ENCODE measurements around the gene CROCC2.

The CROCC2 gene

DNA sequence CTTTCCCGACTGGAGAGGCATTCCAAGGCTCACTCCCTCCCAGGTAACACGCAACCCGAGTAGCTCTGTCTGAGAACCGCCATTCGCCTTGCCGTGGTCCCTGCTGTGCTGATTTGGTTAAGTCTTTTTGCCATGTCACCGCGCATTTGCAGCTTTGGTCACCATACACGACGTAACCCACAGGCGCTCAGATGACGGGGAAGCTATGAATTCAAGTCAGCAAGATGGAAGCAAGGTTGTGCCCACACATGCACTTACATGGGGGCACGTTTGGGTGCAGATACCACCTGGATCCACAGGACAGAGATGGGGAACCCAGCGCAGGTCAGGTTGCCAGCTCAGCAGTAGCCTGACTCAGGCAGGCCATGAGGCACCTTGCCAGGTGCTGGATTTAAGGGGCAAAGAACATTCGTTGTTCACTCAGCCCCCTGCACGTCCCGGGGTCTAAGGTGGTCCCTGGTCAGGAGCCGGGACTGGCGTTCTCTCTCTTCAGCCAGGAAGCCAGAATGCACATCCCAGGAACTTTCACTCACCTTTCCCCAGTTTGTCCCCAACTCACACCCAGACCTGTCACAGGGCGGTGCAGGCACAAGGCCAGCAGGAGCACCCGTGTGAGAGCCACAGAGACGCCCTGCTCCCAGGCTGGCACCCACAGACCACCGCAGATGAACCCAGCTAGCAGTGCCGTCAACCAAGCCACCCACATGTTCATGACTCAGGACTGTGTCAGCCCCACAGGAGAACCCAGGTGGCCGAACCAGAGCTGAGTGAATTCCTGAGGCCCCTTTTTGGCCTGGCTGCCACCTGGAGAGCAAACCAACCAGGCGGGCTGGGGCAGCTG lies 112.1 kb downstream of the CROCC2 start:
- Mint-ChIP-seq H3K4me3 (no peak overlapping the region), H3K4me1 (ENCODE audit: low read depth) (no peaks in the 10 kb centered on the region), H3K9me3 (peaks cover 7% of the 10 kb centered on the region), H3K27ac (no peak overlapping the region), H3K36me3 (ENCODE audit: low read depth) (no peaks in the 10 kb centered on the region), H3K27me3 (ENCODE audit: low read depth) (peaks cover 4% of the 10 kb centered on the region)

DNA sequence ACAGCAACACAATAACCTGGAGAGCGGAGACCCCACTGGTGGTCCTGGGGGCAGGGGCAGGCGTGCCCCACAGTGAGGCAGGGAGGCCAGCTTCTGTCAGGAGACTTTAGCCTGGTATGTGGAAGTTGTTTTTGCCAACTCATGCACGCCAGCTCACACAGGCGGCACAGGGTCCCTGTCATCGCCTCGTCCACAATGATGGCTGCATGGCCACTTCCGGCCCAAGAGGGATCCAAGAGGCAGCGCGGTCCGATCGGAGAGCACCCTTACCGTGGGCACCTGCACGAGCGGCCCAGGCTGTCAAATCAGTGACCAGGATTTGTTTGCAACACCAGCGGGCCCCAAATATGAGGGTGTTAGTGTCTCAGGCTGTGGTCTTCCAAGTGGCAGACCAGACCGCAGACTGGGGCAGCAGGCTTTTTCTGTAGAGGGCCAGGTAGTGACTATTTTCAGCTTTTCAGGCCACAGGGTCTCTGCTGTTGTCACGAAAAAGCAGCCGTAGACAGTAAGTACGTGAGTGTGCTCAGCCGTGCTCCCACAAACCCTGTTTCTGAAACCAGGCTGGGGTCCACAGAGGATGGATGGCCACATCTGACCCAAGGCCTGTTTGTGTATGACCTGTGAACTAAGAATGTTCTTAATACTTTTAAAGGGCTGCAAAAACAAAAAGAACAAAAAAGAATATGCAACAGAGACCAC lies 113.5 kb downstream of the CROCC2 start:
- no peak overlapping the region for H3K27ac Mint-ChIP-seq
- peaks cover 7% of the 10 kb centered on the region for H3K9me3 Mint-ChIP-seq
- no peaks in the 10 kb centered on the region for H3K36me3 Mint-ChIP-seq (ENCODE audit: low read depth)
- peaks cover 4% of the 10 kb centered on the region for H3K27me3 Mint-ChIP-seq (ENCODE audit: low read depth)
- no peak overlapping the region for H3K4me3 Mint-ChIP-seq
- H3K4me1 Mint-ChIP-seq (ENCODE audit: low read depth) = no peaks in the 10 kb centered on the region

DNA sequence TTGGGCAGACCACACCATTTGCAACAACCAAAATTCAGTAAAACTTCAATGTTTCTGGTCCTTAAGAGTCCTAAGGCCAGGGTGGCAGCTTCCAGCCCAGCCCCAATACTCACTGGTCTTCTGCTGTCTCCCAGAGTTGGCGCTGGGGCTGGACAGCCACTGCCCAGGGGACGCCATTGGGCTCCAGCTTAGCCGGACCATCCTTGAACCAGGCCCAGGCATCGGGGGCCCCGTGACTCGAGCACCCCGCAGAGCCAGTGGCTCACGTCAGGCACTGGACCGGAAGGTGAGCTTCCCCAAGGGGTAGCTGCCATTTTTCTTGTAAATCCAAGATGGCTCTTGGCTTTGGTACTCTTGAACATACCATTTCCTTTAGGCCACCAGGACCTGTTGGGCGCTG lies 114.1 kb downstream of the CROCC2 start:
- H3K9me3 Mint-ChIP-seq = peaks cover 7% of the 10 kb centered on the region
- H3K36me3 Mint-ChIP-seq (ENCODE audit: low read depth) = no peaks in the 10 kb centered on the region
- H3K4me3 Mint-ChIP-seq = no peak overlapping the region
- H3K4me1 Mint-ChIP-seq (ENCODE audit: low read depth) = no peaks in the 10 kb centered on the region
- no peak overlapping the region for H3K27ac Mint-ChIP-seq
- H3K27me3 Mint-ChIP-seq (ENCODE audit: low read depth) = peaks cover 4% of the 10 kb centered on the region

DNA sequence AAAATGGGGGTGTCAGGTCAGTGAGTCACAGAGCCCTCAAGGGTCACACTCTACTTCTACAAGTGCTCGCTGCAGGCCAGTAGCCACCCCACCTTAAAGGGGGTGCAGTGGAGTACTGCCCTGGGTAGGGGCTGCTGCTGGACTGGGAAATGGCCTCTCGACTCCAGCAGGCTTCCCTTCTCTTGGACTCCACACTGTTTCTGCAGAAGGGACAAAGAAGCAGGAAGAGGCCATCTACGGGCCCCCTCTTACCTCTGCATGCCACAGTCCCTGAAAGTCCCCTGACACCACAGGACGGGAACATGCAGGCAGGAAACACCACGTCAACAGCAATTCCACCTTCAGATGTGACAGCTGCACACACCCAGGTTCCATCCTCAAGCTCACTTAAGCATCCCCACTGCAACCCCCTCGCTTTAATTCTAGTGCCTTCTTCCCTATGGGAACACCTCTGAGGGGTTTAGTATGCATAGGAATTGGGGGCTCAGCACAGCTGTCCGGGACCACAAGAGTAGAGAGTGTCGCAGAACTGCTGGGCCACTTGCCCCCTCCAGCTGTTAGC lies 114.6 kb downstream of the CROCC2 start:
- Mint-ChIP-seq H3K4me1 (ENCODE audit: low read depth) (no peaks in the 10 kb centered on the region), H3K9me3 (peaks cover 11% of the 10 kb centered on the region), H3K4me3 (no peak overlapping the region), H3K36me3 (ENCODE audit: low read depth) (peaks cover 3% of the 10 kb centered on the region), H3K27me3 (ENCODE audit: low read depth) (peaks cover 8% of the 10 kb centered on the region), H3K27ac (no peak overlapping the region)

DNA sequence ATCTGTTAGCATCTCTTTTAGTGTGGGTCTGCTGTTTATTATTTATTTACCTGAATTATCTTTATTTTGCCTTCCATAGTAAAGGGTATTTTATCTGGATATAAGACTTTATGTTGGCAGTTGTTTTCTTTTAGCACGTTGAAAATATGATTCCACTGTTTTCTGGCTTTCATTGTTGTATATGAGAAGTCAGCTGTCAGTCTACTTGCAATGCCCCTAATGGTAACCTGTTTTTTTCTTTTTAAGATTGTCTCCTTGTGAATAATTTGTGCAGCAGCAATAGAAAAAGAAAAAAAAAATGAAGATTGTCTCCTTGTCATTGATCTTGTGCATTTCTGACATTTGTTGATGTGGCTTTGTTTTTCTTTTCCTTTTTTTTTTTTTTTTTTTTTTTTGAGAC lies 119.5 kb downstream of the CROCC2 start:
- peaks cover 8% of the 10 kb centered on the region for H3K27me3 Mint-ChIP-seq (ENCODE audit: low read depth)
- H3K4me1 Mint-ChIP-seq (ENCODE audit: low read depth) = no peaks in the 10 kb centered on the region
- no peak overlapping the region for H3K4me3 Mint-ChIP-seq
- H3K9me3 Mint-ChIP-seq = peaks cover 29% of the 10 kb centered on the region
- no peak overlapping the region for H3K27ac Mint-ChIP-seq
- H3K36me3 Mint-ChIP-seq (ENCODE audit: low read depth) = peaks cover 8% of the 10 kb centered on the region

DNA sequence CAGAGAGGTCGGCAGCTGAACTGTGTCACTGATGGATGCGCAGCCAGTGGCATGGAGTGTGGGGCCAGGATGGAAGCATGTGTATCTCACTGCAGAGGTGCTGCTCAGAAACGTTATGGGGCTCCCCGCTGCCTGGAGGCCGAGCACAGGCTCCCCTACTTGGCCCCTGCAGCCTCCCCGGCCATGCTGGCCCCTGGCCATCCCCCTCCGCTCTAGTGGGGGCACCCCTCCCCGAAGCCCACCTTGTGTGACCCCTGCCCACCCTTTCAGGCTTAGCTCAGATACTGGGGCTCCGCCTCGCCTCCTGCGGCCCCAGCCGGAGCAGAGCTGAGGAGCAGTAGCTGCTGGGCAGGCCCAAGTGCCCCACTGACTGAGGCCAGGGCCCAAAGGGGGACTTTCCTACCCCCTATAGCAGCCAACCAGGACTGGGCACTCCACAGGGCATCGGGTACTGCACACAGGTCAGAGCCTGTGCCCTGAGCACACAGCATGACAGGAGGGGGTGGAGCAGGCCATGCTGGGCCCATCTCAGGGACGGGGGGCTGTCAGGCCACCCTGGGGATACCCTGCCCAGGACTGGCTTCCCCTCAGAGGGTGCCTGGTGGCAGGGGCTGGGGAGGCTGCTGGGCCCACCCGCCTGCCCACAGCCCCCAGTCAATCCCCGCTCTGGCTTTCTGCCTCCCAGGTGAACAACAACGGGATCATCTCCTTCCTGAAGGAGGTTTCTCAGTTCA lies 123.6 kb downstream of the CROCC2 start:
- Mint-ChIP-seq H3K36me3 (ENCODE audit: low read depth) (peaks cover 8% of the 10 kb centered on the region), H3K4me3 (no peak overlapping the region), H3K27me3 (ENCODE audit: low read depth) (peaks cover 3% of the 10 kb centered on the region), H3K27ac (no peak overlapping the region), H3K4me1 (ENCODE audit: low read depth) (peaks cover 2% of the 10 kb centered on the region), H3K9me3 (peaks cover 22% of the 10 kb centered on the region)

DNA sequence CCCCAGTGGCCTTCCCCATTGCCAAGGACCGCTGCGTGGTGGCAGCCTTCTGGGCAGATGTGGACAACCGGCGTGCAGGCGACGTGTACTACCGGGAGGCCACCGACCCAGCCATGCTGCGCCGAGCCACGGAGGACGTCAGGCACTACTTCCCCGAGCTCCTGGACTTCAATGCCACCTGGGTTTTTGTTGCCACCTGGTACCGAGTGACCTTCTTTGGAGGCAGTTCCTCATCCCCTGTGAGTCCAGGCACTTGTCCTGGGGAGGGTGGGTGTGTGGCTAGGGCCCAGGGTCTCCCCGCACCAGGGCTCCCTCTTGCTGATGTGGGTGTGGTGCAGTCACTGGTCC lies 124.2 kb downstream of the CROCC2 start:
- Mint-ChIP-seq H3K27ac (no peak overlapping the region), H3K4me1 (ENCODE audit: low read depth) (peaks cover 2% of the 10 kb centered on the region), H3K27me3 (ENCODE audit: low read depth) (peaks cover 3% of the 10 kb centered on the region), H3K9me3 (peaks cover 21% of the 10 kb centered on the region), H3K4me3 (no peak overlapping the region), H3K36me3 (ENCODE audit: low read depth) (peaks cover 8% of the 10 kb centered on the region)

DNA sequence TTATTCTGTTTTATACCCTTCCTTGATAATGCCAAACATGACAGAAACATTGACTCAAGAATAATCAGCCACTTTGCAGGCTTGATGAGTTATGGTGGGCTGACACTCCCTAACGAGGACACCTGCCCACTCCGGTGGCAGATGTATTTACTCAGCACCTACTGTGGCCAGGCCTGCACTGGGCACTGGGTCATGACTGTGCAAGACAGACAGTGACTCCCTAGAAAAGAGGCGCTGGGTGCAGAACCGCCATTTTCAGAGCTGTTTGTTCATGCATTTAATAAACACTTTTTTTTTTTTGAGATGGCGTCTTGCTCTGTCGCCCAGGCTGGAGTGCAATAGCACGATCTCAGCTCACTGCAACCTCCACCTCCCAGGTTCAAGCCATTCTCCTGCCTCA lies 124.7 kb downstream of the CROCC2 start:
- no peaks in the 10 kb centered on the region for H3K27me3 Mint-ChIP-seq (ENCODE audit: low read depth)
- H3K4me1 Mint-ChIP-seq (ENCODE audit: low read depth) = peaks cover 2% of the 10 kb centered on the region
- peaks cover 16% of the 10 kb centered on the region for H3K9me3 Mint-ChIP-seq
- no peak overlapping the region for H3K4me3 Mint-ChIP-seq
- H3K36me3 Mint-ChIP-seq (ENCODE audit: low read depth) = peaks cover 5% of the 10 kb centered on the region
- H3K27ac Mint-ChIP-seq = no peak overlapping the region

DNA sequence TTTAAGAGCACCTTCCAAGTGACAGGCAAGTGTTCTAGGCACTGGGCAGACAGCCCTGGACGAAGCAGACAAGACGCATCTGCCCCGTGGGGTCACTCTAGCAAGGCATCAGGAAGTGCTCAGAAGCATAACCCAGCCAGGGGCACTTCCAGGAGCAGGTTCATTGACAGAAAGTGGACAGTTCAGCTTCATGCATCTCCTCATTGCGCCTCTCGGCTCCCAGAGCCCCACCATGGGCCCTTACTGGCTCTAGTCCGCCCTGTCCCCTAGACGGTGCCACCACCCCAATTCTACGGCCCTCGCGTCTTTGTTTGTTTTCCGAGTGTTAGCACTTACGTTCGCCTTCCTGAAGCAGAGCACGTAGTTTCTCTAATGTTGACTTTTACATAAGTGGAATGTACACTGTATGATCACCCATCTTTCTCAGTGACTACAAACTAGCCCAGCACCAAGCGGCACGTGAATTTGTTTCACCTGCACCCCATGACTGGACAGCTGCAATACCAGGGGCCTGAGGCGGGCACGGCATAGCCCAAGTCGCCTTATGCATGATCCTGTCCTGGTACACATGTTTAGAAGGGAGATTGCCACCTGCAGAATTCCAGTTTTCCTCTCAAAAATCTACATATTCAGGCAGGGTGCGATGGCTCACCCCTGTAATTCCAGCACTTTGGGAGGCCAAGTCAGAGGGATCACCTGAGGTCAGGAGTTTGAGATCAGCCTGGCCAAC lies 125.5 kb downstream of the CROCC2 start:
- H3K9me3 Mint-ChIP-seq = peaks cover 12% of the 10 kb centered on the region
- no peak overlapping the region for H3K27ac Mint-ChIP-seq
- peaks cover 2% of the 10 kb centered on the region for H3K36me3 Mint-ChIP-seq (ENCODE audit: low read depth)
- no peaks in the 10 kb centered on the region for H3K27me3 Mint-ChIP-seq (ENCODE audit: low read depth)
- H3K4me3 Mint-ChIP-seq = no peak overlapping the region
- peaks cover 2% of the 10 kb centered on the region for H3K4me1 Mint-ChIP-seq (ENCODE audit: low read depth)

DNA sequence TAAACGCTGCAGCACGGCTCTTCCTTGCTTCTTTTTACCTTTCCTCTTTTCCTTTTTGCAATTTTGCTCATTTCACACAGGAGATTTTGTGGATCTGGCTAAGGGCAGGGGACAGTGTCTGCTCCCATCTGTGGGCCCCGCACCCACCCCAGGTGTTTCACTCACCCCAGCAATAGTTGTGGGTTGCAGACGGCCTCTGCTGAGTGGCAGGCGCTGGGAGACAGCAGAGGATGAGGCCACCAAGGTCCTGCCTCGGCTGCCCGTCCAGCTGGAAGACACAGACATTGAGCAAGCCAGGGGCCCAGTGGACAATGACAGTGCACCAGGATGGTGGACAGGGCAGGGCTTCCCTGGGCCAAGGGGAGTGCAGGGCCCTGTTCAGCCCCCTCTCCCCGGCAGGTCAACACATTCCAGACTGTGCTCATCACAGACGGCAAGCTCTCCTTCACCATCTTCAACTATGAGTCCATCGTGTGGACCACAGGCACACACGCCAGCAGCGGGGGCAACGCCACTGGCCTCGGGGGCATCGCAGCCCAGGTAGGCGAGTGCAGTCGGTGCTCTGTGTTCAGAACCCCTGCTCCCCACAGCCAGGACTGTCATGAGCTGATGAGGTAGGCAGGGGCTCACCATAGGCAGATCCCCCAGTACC lies 127.3 kb downstream of the CROCC2 start:
- H3K4me1 Mint-ChIP-seq (ENCODE audit: low read depth) = peaks cover 10% of the 10 kb centered on the region
- peaks cover 3% of the 10 kb centered on the region for H3K27me3 Mint-ChIP-seq (ENCODE audit: low read depth)
- no peak overlapping the region for H3K27ac Mint-ChIP-seq
- peaks cover 2% of the 10 kb centered on the region for H3K36me3 Mint-ChIP-seq (ENCODE audit: low read depth)
- peaks cover 3% of the 10 kb centered on the region for H3K9me3 Mint-ChIP-seq
- no peak overlapping the region for H3K4me3 Mint-ChIP-seq

DNA sequence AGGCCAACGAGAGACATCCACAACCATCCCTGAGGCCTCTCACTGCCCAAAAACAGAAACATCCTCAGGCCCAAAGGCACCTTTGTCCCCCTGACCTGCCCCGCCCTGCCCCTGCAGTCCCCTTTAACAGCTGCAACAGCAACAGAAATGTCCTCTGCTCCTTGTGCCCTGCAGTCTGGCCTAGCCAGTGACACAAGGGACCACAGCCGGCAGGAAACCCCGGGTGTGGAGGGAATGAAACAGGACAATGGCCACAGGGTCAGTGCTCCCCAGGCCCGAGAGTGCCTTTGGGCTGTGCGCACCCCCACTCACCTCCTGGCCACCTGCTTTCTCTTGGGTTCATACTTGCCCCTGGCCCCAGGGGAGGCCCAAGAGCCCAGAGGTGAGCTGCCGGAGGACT lies 127.9 kb downstream of the CROCC2 start:
- H3K4me1 Mint-ChIP-seq (ENCODE audit: low read depth) = peaks cover 10% of the 10 kb centered on the region
- no peaks in the 10 kb centered on the region for H3K9me3 Mint-ChIP-seq
- no peak overlapping the region for H3K27ac Mint-ChIP-seq
- H3K27me3 Mint-ChIP-seq (ENCODE audit: low read depth) = peaks cover 3% of the 10 kb centered on the region
- no peak overlapping the region for H3K4me3 Mint-ChIP-seq
- H3K36me3 Mint-ChIP-seq (ENCODE audit: low read depth) = peaks cover 2% of the 10 kb centered on the region

DNA sequence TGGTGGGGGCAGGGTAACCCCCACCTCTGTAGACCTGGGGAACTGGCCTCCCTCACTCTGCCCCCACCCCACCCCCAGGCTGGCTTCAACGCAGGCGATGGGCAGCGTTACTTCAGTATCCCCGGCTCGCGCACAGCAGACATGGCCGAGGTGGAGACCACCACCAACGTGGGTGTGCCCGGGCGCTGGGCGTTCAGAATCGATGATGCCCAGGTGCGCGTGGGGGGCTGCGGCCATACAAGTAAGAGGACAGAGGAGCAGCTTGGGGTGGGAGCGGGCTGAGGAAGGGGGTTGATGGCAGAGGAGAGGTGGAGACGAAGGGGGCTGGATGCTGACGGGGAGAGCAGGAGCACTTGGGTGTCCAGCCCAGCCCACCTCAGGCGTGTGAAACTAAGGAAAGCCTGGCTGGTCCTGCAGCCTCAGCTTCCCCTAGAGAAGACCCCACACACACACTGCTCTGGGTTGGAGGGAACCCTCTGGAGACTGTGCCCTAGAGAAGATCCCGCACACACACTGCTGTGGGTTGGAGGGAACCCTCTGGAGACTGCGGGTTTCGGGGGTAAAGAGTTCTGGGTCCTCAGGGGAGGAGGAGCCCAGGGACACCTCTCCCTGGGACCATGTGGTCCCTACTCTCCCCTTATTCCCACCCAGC lies 128.5 kb downstream of the CROCC2 start:
- Mint-ChIP-seq H3K27ac (no peak overlapping the region), H3K36me3 (ENCODE audit: low read depth) (peaks cover 2% of the 10 kb centered on the region), H3K9me3 (no peaks in the 10 kb centered on the region), H3K27me3 (ENCODE audit: low read depth) (peaks cover 3% of the 10 kb centered on the region), H3K4me1 (ENCODE audit: low read depth) (peaks cover 10% of the 10 kb centered on the region), H3K4me3 (no peak overlapping the region)

DNA sequence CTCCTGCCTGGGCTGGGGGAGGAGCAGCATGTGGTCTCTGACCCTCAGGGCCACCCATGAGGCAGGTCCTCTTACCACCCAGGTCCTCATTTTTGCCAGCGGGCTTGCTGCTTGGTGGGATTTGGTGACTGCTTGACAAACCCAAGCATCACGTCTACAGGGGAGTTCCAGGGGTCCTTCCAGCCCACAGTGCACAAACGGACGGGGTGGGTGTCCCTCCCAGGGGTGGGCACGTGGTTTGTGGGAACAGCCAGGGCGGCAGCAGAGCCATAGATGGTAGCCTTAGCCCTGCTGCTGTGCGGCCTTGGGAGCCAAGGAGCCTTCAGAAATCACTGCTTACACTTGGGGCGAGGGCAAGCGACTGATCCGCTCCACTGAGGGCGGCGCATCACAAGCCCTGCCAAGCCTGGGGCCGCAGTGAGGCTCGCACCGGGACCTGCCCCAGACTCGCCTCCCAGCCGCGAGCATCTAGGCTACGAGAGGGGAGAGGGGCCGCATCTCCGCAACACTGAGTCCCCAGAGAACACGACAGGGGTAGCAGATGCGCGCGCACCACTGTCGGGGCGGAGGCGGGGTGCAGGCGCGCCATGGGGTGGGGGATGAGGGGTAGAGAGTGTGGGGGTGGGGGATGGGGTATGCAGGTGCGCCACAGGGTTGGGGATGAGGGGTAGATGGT lies 129.1 kb downstream of the CROCC2 start:
- Mint-ChIP-seq H3K4me1 (ENCODE audit: low read depth) (peaks cover 11% of the 10 kb centered on the region), H3K9me3 (no peaks in the 10 kb centered on the region), H3K4me3 (no peak overlapping the region), H3K27ac (no peak overlapping the region), H3K36me3 (ENCODE audit: low read depth) (peaks cover 2% of the 10 kb centered on the region), H3K27me3 (ENCODE audit: low read depth) (peaks cover 3% of the 10 kb centered on the region)
